H1 (cell line): ENCODE results near the gene OR12D3.
A peak's percentile ranks its signal among the peaks of the same experiment; 100 is the strongest.

ENCODE experiments used
- CBX5 ChIP-seq: fragments of 300-800, 300-1000 bp; sonication (generic); IDR thresholded peaks from 2 replicates; pipeline ENCODE4 v1.7.1; 2016; ENCODE audit warnings: antibody characterized with exemption, low read length, low read depth
- EP300 ChIP-seq, 2 experiments: IDR thresholded peaks; 1 replicate in 1 of 2; 2 replicates in 1 of 2; pipeline ENCODE4 v1.6.1; 2011 to 2012; ENCODE audit warnings: low read depth in 2 of 2, low read length in 2 of 2, mild to moderate bottlenecking in 2 of 2, borderline replicate concordance in 1 of 2, inconsistent platforms in 1 of 2, moderate library complexity in 1 of 2
- POLR2A ChIP-seq, 2 experiments: IDR thresholded peaks; 1 replicate in 1 of 2; 2 replicates in 1 of 2; pipeline ENCODE4 v1.6.1; 2011; ENCODE audit warnings: low read depth in 2 of 2, low read length in 2 of 2, mild to moderate bottlenecking in 2 of 2; ENCODE audit errors: control extremely low read depth in 1 of 2
- POU5F1 ChIP-seq: IDR thresholded peaks from 2 replicates; pipeline ENCODE4 v1.6.1; 2011; ENCODE audit warnings: low read depth, mild to moderate bottlenecking, low read length, moderate library complexity
- RNF2 ChIP-seq: fragments of 200-900, 300-1000 bp; sonication (generic); IDR thresholded peaks from 2 replicates; pipeline ENCODE4 v1.7.1; 2016; ENCODE audit warnings: borderline replicate concordance, low read depth, mild to moderate bottlenecking, antibody characterized with exemption, low read length; ENCODE audit not compliant: poor library complexity, severe bottlenecking; ENCODE audit errors: missing control alignments
- SIN3A ChIP-seq, 2 experiments: IDR thresholded peaks in 1 of 2; conservative IDR thresholded peaks in 1 of 2; 2 replicates each; pipeline ENCODE4 v1.6.1; 2011 to 2012; ENCODE audit warnings: low read length in 2 of 2, improper control_type of control experiment in 1 of 2, low read depth in 1 of 2, mild to moderate bottlenecking in 1 of 2
- TF ChIP-seq, protein P1 (sequence below), 3 experiments: IDR thresholded peaks; 1 replicate in 2 of 3; 2 replicates in 1 of 3; pipeline versions ENCODE4 v1.5.1 to v1.6.1; 2011; ENCODE audit warnings: low read length in 3 of 3, mild to moderate bottlenecking in 3 of 3, inconsistent platforms in 2 of 3, low read depth in 1 of 3, moderate library complexity in 1 of 3; ENCODE audit not compliant: insufficient read depth in 1 of 3; ENCODE audit errors: control extremely low read depth in 1 of 3
- TF ChIP-seq, protein P2 (sequence below): IDR thresholded peaks from 2 replicates; pipeline ENCODE4 v1.6.1; 2012; ENCODE audit warnings: low read length, inconsistent platforms

DNA sequence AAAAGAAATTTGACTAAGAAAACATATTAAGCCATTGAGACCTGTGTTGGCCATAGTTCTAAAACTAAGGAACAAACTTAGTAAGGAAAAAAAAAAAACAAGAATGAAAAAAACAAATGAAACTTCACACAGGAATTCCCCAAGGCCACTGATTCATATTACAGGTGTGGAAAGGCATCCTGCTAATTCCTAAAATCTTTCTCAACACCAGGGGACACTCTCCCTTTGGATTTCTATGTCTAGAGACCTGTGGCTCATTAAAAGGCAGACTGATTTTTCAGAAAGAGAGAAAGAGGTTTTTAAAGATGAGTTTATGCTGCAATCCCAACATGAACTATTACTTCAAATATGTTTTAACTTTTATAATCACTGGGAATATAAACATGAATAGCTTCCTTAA, 39.5 kb upstream of the OR12D3 start, which contains the start of gene OR12D1:
- no peak for TF ChIP-seq POLR2A (IDR thresholded peaks at IDR 0.05; ENCODE audit: control extremely low read depth in 1 of 2, low read depth in 2 of 2, low read length in 2 of 2)
- no peak for TF ChIP-seq POU5F1
- TF ChIP-seq, protein P1, sequence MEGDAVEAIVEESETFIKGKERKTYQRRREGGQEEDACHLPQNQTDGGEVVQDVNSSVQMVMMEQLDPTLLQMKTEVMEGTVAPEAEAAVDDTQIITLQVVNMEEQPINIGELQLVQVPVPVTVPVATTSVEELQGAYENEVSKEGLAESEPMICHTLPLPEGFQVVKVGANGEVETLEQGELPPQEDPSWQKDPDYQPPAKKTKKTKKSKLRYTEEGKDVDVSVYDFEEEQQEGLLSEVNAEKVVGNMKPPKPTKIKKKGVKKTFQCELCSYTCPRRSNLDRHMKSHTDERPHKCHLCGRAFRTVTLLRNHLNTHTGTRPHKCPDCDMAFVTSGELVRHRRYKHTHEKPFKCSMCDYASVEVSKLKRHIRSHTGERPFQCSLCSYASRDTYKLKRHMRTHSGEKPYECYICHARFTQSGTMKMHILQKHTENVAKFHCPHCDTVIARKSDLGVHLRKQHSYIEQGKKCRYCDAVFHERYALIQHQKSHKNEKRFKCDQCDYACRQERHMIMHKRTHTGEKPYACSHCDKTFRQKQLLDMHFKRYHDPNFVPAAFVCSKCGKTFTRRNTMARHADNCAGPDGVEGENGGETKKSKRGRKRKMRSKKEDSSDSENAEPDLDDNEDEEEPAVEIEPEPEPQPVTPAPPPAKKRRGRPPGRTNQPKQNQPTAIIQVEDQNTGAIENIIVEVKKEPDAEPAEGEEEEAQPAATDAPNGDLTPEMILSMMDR (IDR thresholded peaks at IDR 0.05; ENCODE audit: control extremely low read depth in 1 of 3, insufficient read depth in 1 of 3, low read depth in 1 of 3, low read length in 3 of 3) = peak in 2 of 3 experiments; percentile 49 to 51; a peak in 2 of 4 replicates
- no peak for TF ChIP-seq RNF2
- TF ChIP-seq, protein P2, sequence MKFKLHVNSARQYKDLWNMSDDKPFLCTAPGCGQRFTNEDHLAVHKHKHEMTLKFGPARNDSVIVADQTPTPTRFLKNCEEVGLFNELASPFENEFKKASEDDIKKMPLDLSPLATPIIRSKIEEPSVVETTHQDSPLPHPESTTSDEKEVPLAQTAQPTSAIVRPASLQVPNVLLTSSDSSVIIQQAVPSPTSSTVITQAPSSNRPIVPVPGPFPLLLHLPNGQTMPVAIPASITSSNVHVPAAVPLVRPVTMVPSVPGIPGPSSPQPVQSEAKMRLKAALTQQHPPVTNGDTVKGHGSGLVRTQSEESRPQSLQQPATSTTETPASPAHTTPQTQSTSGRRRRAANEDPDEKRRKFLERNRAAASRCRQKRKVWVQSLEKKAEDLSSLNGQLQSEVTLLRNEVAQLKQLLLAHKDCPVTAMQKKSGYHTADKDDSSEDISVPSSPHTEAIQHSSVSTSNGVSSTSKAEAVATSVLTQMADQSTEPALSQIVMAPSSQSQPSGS = no peak
- TF ChIP-seq SIN3A (conservative IDR thresholded peaks at IDR 0.05 in 1 of 2, IDR thresholded peaks at IDR 0.05 in 1 of 2; ENCODE audit: low read depth in 1 of 2, low read length in 2 of 2) = no peak
- no peak for TF ChIP-seq EP300 (IDR thresholded peaks at IDR 0.05; ENCODE audit: borderline replicate concordance in 1 of 2, low read depth in 2 of 2, low read length in 2 of 2)
- no peak for TF ChIP-seq CBX5
